Calu3 (cell line): ENCODE measurements around the gene PTPRN2. TPM values are rescaled to one million over a fixed set of nuclear protein-coding genes. Genes with fewer than 3 reads are reported as not detected.

Experiments
- BruUV-seq: library from RNA; stranded (reverse); fragments of 400-500 nt; replicated peaks from 2 replicates; lab custom pipeline; 2021; lab: Mats Ljungman, UMichigan
- CTCF ChIA-PET: fragments of 300-600 bp; sonication (Branson Sonifier 250); formaldehyde crosslinking; loops from one replicate; lab custom pipeline; 2022; ENCODE audit warnings: antibody characterized with exemption; lab: Charles Lee
- DNase-seq: peaks from one replicate; pipeline ENCODE4 v3.0.0; 2022
- H3K27ac Mint-ChIP-seq: one replicate; pipeline ENCODE4 v1.8.0; 2022; ENCODE audit warnings: mixed read lengths; ENCODE audit not compliant: unreplicated experiment
- H3K27me3 Mint-ChIP-seq: one replicate; pipeline ENCODE4 v1.8.0; 2022; ENCODE audit warnings: mixed read lengths; ENCODE audit not compliant: unreplicated experiment
- H3K36me3 Mint-ChIP-seq: one replicate; pipeline ENCODE4 v1.8.0; 2022; ENCODE audit warnings: mild to moderate bottlenecking, moderate library complexity, mixed read lengths; ENCODE audit not compliant: insufficient read depth, unreplicated experiment
- H3K4me1 Mint-ChIP-seq: one replicate; pipeline ENCODE4 v1.8.0; 2022; ENCODE audit warnings: mild to moderate bottlenecking, low read depth, mixed read lengths; ENCODE audit not compliant: unreplicated experiment
- H3K4me3 Mint-ChIP-seq: one replicate; pipeline ENCODE4 v1.8.0; 2022; ENCODE audit warnings: mild to moderate bottlenecking, low read depth, moderate library complexity, mixed read lengths; ENCODE audit not compliant: unreplicated experiment
- H3K9me3 Mint-ChIP-seq: one replicate; pipeline ENCODE4 v1.8.0; 2022; ENCODE audit warnings: low read depth, mixed read lengths; ENCODE audit not compliant: unreplicated experiment
- CTCF ChIP-seq: fragments of 200-600 bp; IDR thresholded peaks from one replicate; pipeline ENCODE4 v1.8.0; 2022; ENCODE audit warnings: antibody characterized with exemption; ENCODE audit not compliant: unreplicated experiment
- intact Hi-C: fragments of 100-400 bp; cut with micrococcal nuclease; formaldehyde crosslinking; loops from one replicate; pipeline ENCODE4 v1.10.0; 2022; ENCODE audit not compliant: unreplicated experiment
- total RNA-seq: library from RNA; stranded (reverse); gene quantifications from 2 replicates; pipeline ENCODE4 v1.2.3, GENCODE V29; 2022

Gene PTPRN2
- total RNA-seq, 1 experiment from 2014 or later: 2.0 TPM

- CTCF ChIA-PET: interaction anchor here (0.6 kb wide), 1 partner anchor 453 kb away, joined by 4 read pairs; no protein-coding TSS in a partner anchor
- DNase-seq: no peak
- peaks cover 3% of the 10 kb centered on the region for H3K36me3 Mint-ChIP-seq
- H3K27ac Mint-ChIP-seq: no peak overlapping the region
- peaks cover 16% of the 10 kb centered on the region for H3K9me3 Mint-ChIP-seq
- no peak overlapping the region for H3K4me3 Mint-ChIP-seq
- no peaks in the 10 kb centered on the region for H3K4me1 Mint-ChIP-seq
- no TSS peak for BruUV-seq
- intact Hi-C loops: no loop called here
- H3K27me3 Mint-ChIP-seq: no peaks in the 10 kb centered on the region
- no peak for TF ChIP-seq CTCF
Observed at GRCh38 chr7:157875230-157876179, 712.1 kb downstream of the PTPRN2 start.

GRCh38 chr7:157874870-157875229, 712.8 kb downstream of the PTPRN2 start:
- H3K9me3 Mint-ChIP-seq: peaks cover 18% of the 10 kb centered on the region
- intact Hi-C loops: no loop called here
- no TSS peak for BruUV-seq
- H3K27me3 Mint-ChIP-seq: no peaks in the 10 kb centered on the region
- DNase-seq: no peak
- H3K4me1 Mint-ChIP-seq: no peaks in the 10 kb centered on the region
- H3K4me3 Mint-ChIP-seq: no peak overlapping the region
- H3K36me3 Mint-ChIP-seq: peaks cover 3% of the 10 kb centered on the region
- CTCF ChIA-PET: no interaction called here
- no peak overlapping the region for H3K27ac Mint-ChIP-seq
- no peak for TF ChIP-seq CTCF

GRCh38 chr7:157874208-157874816, 713.3 kb downstream of the PTPRN2 start:
- DNase-seq: no peak
- H3K36me3 Mint-ChIP-seq: peaks cover 3% of the 10 kb centered on the region
- TF ChIP-seq CTCF: no peak
- no peaks in the 10 kb centered on the region for H3K27me3 Mint-ChIP-seq
- intact Hi-C loops: no loop called here
- CTCF ChIA-PET: no interaction called here
- peaks cover 17% of the 10 kb centered on the region for H3K9me3 Mint-ChIP-seq
- H3K4me3 Mint-ChIP-seq: no peak overlapping the region
- no TSS peak for BruUV-seq
- no peaks in the 10 kb centered on the region for H3K4me1 Mint-ChIP-seq
- no peak overlapping the region for H3K27ac Mint-ChIP-seq

DNA sequence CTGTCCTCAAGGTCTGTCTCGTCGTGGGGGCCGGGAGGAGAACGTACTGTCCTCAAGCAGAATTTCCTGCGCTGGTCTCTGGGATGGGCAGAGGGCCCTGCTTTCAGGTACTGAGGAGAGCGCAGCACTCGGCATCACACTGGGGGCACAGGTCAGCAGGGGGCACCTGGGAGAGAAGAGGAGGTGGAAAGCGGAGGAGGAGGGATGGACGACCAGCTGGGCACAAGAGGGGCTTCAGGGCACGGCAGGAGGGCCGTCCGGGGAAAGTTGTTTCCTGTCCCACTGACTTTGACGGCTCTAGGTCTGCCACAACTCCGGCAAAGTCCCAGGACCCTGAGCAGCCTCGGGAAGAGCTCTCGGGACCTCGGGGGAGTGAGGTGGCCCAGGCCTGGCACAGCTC, 714.0 kb downstream of the PTPRN2 start:
- Mint-ChIP-seq H3K36me3 (peaks cover 3% of the 10 kb centered on the region), H3K4me3 (no peak overlapping the region), H3K27ac (no peak overlapping the region), H3K27me3 (no peaks in the 10 kb centered on the region), H3K4me1 (no peaks in the 10 kb centered on the region), H3K9me3 (peaks cover 15% of the 10 kb centered on the region)
- intact Hi-C loops: no loop called here
- CTCF ChIA-PET: no interaction called here
- no TSS peak for BruUV-seq
- TF ChIP-seq CTCF: no peak
- no peak for DNase-seq
